Measurements from ENCODE around the gene NFATC1.

GRCh38 chr18:79418642-79419041, 22.9 kb downstream of the NFATC1 start:
- TF ChIP-seq CTCF (IDR thresholded peaks at IDR 0.05) (no peak), POLR2A (IDR thresholded peaks at IDR 0.05) (no peak), POLR2AphosphoS5 (IDR thresholded peaks at IDR 0.05) (no peak)
